Glutamatergic neuron (in vitro differentiated cells): Measurements from ENCODE around the gene FSTL4. TPM values are rescaled to one million over a fixed set of nuclear protein-coding genes. Genes with fewer than 3 reads are reported as not detected.

Source experiments
- DNase-seq: peaks from one replicate; pipeline ENCODE4 v3.0.0; 2022
- H3K27ac Mint-ChIP-seq: one replicate; pipeline ENCODE4 v1.8.0; 2020; ENCODE audit warnings: mild to moderate bottlenecking, mixed read lengths, inconsistent platforms; ENCODE audit not compliant: unreplicated experiment
- H3K27me3 Mint-ChIP-seq: one replicate; pipeline ENCODE4 v1.8.0; 2020; ENCODE audit warnings: mild to moderate bottlenecking, moderate library complexity, mixed read lengths, inconsistent platforms; ENCODE audit not compliant: unreplicated experiment
- H3K36me3 Mint-ChIP-seq: one replicate; pipeline ENCODE4 v1.8.0; 2020; ENCODE audit warnings: mild to moderate bottlenecking, mixed read lengths, inconsistent platforms; ENCODE audit not compliant: unreplicated experiment
- H3K4me1 Mint-ChIP-seq: one replicate; pipeline ENCODE4 v1.8.0; 2020; ENCODE audit warnings: mild to moderate bottlenecking, low read depth, mixed read lengths, inconsistent platforms; ENCODE audit not compliant: unreplicated experiment
- H3K4me3 Mint-ChIP-seq: one replicate; pipeline ENCODE4 v1.8.0; 2020; ENCODE audit warnings: mild to moderate bottlenecking, mixed read lengths, inconsistent platforms; ENCODE audit not compliant: unreplicated experiment
- H3K9me3 Mint-ChIP-seq: one replicate; pipeline ENCODE4 v1.8.0; 2020; ENCODE audit warnings: mild to moderate bottlenecking, moderate library complexity, mixed read lengths, inconsistent platforms; ENCODE audit not compliant: unreplicated experiment
- total RNA-seq: library from RNA; stranded (reverse); fragmentation: NEBNext Ultra II Directional; extraction: Animal tissue kit (Norgen Biotek cat#: 25700); gene quantifications from one replicate; pipeline ENCODE4 v1.2.1, GENCODE V29; 2021; ENCODE audit not compliant: unreplicated experiment
- TF ChIP-seq, protein P1 (sequence below): fragments of 200-600 bp; sonication (generic); IDR thresholded peaks from one replicate; pipeline ENCODE4 v1.5.0; 2021; ENCODE audit not compliant: partially characterized antibody, unreplicated experiment

Gene FSTL4
- total RNA-seq, 1 donor from 2014 or later: 29.0 TPM

DNA sequence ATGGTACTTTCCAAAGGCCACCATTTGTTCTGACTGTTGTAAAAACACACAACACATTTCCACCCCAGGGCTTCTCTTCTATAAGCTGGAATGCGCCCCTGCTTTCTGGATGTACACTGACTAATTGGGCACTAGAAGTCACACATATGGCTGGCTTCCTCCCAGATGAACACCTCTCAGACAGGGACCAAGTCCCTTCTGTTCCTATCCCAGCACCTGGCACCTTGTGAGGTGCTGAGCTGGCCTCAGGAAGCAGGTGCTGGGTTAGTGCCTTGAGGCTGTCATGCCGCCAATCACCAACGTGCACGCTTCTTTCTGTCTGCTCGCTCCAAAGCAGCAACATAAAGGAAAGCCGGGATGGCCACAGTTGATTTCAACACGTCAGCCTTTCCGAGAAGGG, 93.2 kb downstream of the FSTL4 start:
- TF ChIP-seq, protein P1, sequence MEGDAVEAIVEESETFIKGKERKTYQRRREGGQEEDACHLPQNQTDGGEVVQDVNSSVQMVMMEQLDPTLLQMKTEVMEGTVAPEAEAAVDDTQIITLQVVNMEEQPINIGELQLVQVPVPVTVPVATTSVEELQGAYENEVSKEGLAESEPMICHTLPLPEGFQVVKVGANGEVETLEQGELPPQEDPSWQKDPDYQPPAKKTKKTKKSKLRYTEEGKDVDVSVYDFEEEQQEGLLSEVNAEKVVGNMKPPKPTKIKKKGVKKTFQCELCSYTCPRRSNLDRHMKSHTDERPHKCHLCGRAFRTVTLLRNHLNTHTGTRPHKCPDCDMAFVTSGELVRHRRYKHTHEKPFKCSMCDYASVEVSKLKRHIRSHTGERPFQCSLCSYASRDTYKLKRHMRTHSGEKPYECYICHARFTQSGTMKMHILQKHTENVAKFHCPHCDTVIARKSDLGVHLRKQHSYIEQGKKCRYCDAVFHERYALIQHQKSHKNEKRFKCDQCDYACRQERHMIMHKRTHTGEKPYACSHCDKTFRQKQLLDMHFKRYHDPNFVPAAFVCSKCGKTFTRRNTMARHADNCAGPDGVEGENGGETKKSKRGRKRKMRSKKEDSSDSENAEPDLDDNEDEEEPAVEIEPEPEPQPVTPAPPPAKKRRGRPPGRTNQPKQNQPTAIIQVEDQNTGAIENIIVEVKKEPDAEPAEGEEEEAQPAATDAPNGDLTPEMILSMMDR: no peak
- Mint-ChIP-seq H3K27ac (no peak overlapping the region), H3K36me3 (no peaks in the 10 kb centered on the region), H3K4me1 (peaks cover 35% of the 10 kb centered on the region), H3K27me3 (peaks cover 9% of the 10 kb centered on the region), H3K9me3 (peaks cover 5% of the 10 kb centered on the region), H3K4me3 (no peak overlapping the region)
- DNase-seq: no peak

DNA sequence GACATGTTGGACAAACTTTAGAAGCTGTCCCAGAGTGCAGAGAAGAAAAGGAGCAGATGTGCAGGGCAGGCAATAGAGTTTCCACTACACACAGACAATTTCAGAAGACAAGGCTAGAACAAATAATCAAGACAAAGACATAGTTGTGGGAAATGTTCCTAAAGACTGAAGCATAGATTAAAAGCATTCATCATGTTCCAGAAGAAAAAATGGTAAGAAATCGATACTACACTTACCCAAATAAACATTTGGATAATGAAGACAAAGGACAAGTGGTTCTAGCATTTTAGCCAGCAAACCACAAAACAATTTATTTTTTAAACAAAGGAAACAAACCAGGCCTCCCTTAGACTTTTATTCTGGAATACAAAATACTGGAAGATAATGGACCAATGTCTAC, 97.9 kb downstream of the FSTL4 start:
- no peak for DNase-seq
- Mint-ChIP-seq H3K36me3 (no peaks in the 10 kb centered on the region), H3K27ac (no peak overlapping the region), H3K4me3 (no peak overlapping the region), H3K27me3 (peaks cover 8% of the 10 kb centered on the region), H3K4me1 (peaks cover 17% of the 10 kb centered on the region), H3K9me3 (no peaks in the 10 kb centered on the region)
- TF ChIP-seq, protein P1: no peak

DNA sequence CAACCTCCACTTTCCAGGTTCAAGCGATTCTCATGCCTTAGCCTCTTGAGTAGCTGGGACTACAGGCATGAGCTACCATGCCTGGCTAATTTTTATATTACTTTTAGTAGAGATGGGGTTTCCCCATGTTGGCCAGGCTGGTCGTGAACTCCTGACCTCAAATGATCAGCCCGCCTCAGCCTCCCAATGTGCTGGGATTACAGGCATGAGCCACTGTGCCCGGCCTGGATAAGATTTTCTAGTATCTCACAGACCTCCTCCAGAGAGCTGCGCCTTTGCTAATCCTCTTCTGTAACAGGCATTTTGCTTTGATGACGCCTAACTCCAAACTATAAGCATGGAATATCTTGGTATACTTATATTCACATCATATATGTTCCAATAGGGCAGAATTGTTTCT, 99.4 kb downstream of the FSTL4 start:
- no peak for DNase-seq
- Mint-ChIP-seq H3K4me1 (peaks cover 15% of the 10 kb centered on the region), H3K9me3 (peaks cover 1% of the 10 kb centered on the region), H3K27ac (no peak overlapping the region), H3K27me3 (peaks cover 8% of the 10 kb centered on the region), H3K4me3 (no peak overlapping the region), H3K36me3 (no peaks in the 10 kb centered on the region)
- TF ChIP-seq, protein P1: no peak

DNA sequence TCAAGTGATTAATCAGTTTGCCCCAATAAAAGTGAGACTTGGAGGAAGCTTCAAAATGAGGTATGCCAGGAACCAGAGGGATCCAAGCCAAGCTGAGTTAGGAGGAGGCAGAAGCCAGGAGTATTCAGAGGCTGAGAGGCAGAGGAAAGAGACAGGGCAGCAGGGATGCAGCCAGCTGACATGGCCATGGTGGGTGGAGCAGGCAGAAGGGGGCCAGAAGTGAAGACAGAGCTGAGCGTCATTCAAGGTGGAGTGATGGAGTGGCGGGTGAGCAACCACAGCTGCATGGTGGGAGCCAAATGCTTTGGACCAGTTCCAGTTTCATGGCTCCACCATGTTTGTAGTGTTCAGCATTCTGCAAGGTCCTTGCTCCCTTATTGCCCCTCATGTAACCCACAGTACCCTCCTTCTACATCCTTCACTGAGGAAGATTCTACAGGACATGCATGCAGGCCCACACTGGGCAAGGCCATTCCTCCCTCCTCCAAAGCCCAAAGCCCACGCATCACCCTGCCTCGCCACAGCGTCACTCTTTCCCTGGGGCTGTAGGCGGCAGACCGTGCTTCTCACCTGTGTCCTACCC, 100.6 kb downstream of the FSTL4 start:
- DNase-seq: no peak
- Mint-ChIP-seq H3K4me3 (no peak overlapping the region), H3K36me3 (no peaks in the 10 kb centered on the region), H3K4me1 (peaks cover 15% of the 10 kb centered on the region), H3K27me3 (peaks cover 8% of the 10 kb centered on the region), H3K9me3 (peaks cover 1% of the 10 kb centered on the region), H3K27ac (no peak overlapping the region)
- TF ChIP-seq, protein P1: no peak

DNA sequence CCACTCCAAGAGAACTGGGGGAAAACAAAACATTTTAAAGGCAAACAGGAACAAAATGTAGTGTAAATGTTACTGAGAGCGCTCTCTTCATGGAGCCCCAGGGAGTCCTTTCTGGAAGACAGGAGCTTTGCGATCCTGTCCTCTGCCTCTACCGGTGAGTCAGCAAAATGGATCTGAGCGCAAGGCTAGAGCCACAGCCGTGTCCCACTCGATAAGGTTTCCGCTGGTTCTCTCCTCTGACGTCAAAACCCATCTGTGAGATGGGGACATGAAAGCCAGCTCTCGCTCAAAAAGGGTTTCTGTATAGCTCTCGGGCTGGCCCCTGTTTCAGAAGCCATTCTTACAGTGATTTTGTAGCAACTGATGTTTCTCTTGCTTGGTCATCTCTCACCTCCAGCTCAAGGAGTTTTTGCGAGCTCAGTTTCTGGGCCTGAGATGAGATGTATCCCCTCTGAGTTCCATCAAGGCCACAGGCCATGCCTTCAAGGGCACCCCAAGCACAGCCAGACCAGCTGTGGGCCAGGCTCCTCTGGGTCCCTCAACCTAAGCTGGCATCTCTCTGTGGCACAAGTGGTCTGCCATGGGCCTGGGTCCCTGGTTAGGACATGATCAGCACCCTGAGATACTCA, 101.6 kb downstream of the FSTL4 start:
- peaks cover 16% of the 10 kb centered on the region for H3K4me1 Mint-ChIP-seq
- H3K36me3 Mint-ChIP-seq: no peaks in the 10 kb centered on the region
- DNase-seq: no peak
- peaks cover 5% of the 10 kb centered on the region for H3K27me3 Mint-ChIP-seq
- H3K27ac Mint-ChIP-seq: no peak overlapping the region
- H3K9me3 Mint-ChIP-seq: peaks cover 1% of the 10 kb centered on the region
- TF ChIP-seq, protein P1: no peak
- H3K4me3 Mint-ChIP-seq: no peak overlapping the region
